Activated CD4-positive, alpha-beta T cell treated with anti-CD3 and anti-CD28 coated beads, Interleukin-2, amount 50 U/mL, for 4 hours (primary cell): ENCODE measurements around the gene RAP2A.

Experiments
- DNase-seq, 2 experiments: peaks; one replicate each; pipeline ENCODE4 v3.0.0-alpha.2; 2020

The RAP2A gene

GRCh38 chr13:97423300-97424045, 10.5 kb upstream of the RAP2A start:
- no peak for DNase-seq

- no peak for DNase-seq
Measured at GRCh38 chr13:97425590-97425989, 8.4 kb upstream of the RAP2A start.

- no peak for DNase-seq
Measured at GRCh38 chr13:97426695-97427094, 7.3 kb upstream of the RAP2A start.

- no peak for DNase-seq
Measured at GRCh38 chr13:97429681-97430081, 4.3 kb upstream of the RAP2A start.

- no peak for DNase-seq
Measured at GRCh38 chr13:97430296-97430695, 3.7 kb upstream of the RAP2A start.

GRCh38 chr13:97431171-97431764, 2.7 kb upstream of the RAP2A start:
- no peak for DNase-seq

- no peak for DNase-seq
Measured at GRCh38 chr13:97432232-97432916, 1.6 kb upstream of the RAP2A start.

- DNase-seq, result peak; percentile 96 to 98
Measured at GRCh38 chr13:97432917-97433726, 847 bp upstream of the RAP2A start.

- peak; percentile 14 to 15 for DNase-seq
Measured at GRCh38 chr13:97434397-97435201, 630 bp downstream of the RAP2A start.

GRCh38 chr13:97435323-97435722, 1.4 kb downstream of the RAP2A start:
- no peak for DNase-seq

- no peak for DNase-seq
Measured at GRCh38 chr13:97435794-97436193, 1.8 kb downstream of the RAP2A start.

- no peak for DNase-seq
Measured at GRCh38 chr13:97436845-97437244, 2.9 kb downstream of the RAP2A start.

GRCh38 chr13:97437729-97438128, 3.8 kb downstream of the RAP2A start:
- no peak for DNase-seq

- no peak for DNase-seq
Measured at GRCh38 chr13:97438856-97439595, 5.1 kb downstream of the RAP2A start.

- DNase-seq, result no peak
Measured at GRCh38 chr13:97440598-97441170, 6.7 kb downstream of the RAP2A start.

GRCh38 chr13:97441368-97441767, 7.4 kb downstream of the RAP2A start:
- DNase-seq, result no peak

- DNase-seq, result no peak
Measured at GRCh38 chr13:97445522-97446187, 11.7 kb downstream of the RAP2A start.

GRCh38 chr13:97446448-97446847, 12.5 kb downstream of the RAP2A start:
- DNase-seq, result no peak

- no peak for DNase-seq
Measured at GRCh38 chr13:97448503-97449251, 14.7 kb downstream of the RAP2A start.

- DNase-seq, result no peak
Measured at GRCh38 chr13:97454699-97455098, 20.7 kb downstream of the RAP2A start.
